Fibroblast of lung (primary cell): ENCODE measurements around the gene APOE. TPM values are rescaled to one million over a fixed set of nuclear protein-coding genes. Genes with fewer than 3 reads are reported as not detected.
A peak's percentile ranks its signal among the peaks of the same experiment; 100 is the strongest.

ENCODE experiments used
- DNase-seq, 2 donors: peaks; one replicate each; pipeline versions ENCODE4 v3.0.0 to v3.0.0-alpha.2; 2010; ENCODE audit warnings: low read depth in 2 of 2
- H2AFZ ChIP-seq: 2 replicates; pipeline ENCODE4 v1.5.1; 2012; ENCODE audit warnings: low read length, control low read depth, inconsistent platforms
- H3K27ac ChIP-seq: 2 replicates; pipeline ENCODE4 v1.5.1; 2011; ENCODE audit warnings: low read length, control low read depth; ENCODE audit not compliant: insufficient read depth
- H3K27me3 ChIP-seq: 2 replicates; pipeline ENCODE4 v1.5.1; 2011; ENCODE audit warnings: mild to moderate bottlenecking, low read length; ENCODE audit not compliant: control insufficient read depth, insufficient read depth
- H3K36me3 ChIP-seq: 2 replicates; pipeline ENCODE4 v1.5.1; 2011; ENCODE audit warnings: low read length; ENCODE audit not compliant: control insufficient read depth, insufficient read depth
- H3K4me1 ChIP-seq: 2 replicates; pipeline ENCODE4 v1.5.1; 2011; ENCODE audit warnings: low read length; ENCODE audit not compliant: control insufficient read depth, insufficient read depth; ENCODE audit errors: extremely low read depth
- H3K4me2 ChIP-seq: 2 replicates; pipeline ENCODE4 v1.5.1; 2011; ENCODE audit warnings: low read length, control low read depth; ENCODE audit not compliant: insufficient read depth; ENCODE audit errors: extremely low read depth
- H3K4me3 ChIP-seq, 4 experiments: fragments of 200-600 bp in 1 of 4; sonication (generic) in 1 of 4; replicated peaks in 1 of 4; 2 replicates each; pipeline ENCODE4 v1.5.1; 2011 to 2016; ENCODE audit warnings: low read length in 4 of 4, low read depth in 3 of 4, mild to moderate bottlenecking in 3 of 4, control low read depth in 2 of 4, inconsistent platforms in 1 of 4, mixed read lengths in 1 of 4; ENCODE audit not compliant: insufficient read depth in 1 of 4; ENCODE audit errors: control extremely low read depth in 1 of 4
- H3K79me2 ChIP-seq: 2 replicates; pipeline ENCODE4 v1.5.1; 2012; ENCODE audit warnings: mild to moderate bottlenecking, low read length, inconsistent platforms; ENCODE audit not compliant: control insufficient read depth, insufficient read depth
- H3K9ac ChIP-seq: 2 replicates; pipeline ENCODE4 v1.5.1; 2011; ENCODE audit warnings: mild to moderate bottlenecking, low read length, control low read depth; ENCODE audit not compliant: insufficient read depth
- H3K9me3 ChIP-seq: 2 replicates; pipeline ENCODE4 v1.5.1; 2012; ENCODE audit warnings: low read depth, low read length; ENCODE audit not compliant: control insufficient read depth, insufficient read depth
- H4K20me1 ChIP-seq: 2 replicates; pipeline ENCODE4 v1.5.1; 2011; ENCODE audit warnings: low read length; ENCODE audit not compliant: control insufficient read depth, insufficient read depth; ENCODE audit errors: extremely low read depth
- EZH2 ChIP-seq: IDR thresholded peaks from 2 replicates; pipeline ENCODE4 v1.5.1; 2012; ENCODE audit warnings: low read length, control low read depth, mild to moderate bottlenecking; ENCODE audit errors: missing control alignments
- polyA plus RNA-seq, 2 donors: library from polyadenylated mRNA; depleted of rRNA in 1 of 2; stranded (reverse) in 1 of 2; unstranded in 1 of 2; fragments of >200 nt; gene quantifications; 2 replicates each; pipeline ENCODE4 v1.2.1, GENCODE V29; 2011 to 2012; ENCODE audit warnings: missing spikeins in 1 of 2
- total RNA-seq: library from RNA; depleted of rRNA; stranded (reverse); fragments of >200 nt; gene quantifications from 2 replicates; pipeline ENCODE4 v1.2.1, GENCODE V29; 2014
- TF ChIP-seq, protein P1 (sequence below), 2 donors: IDR thresholded peaks in 1 of 2; conservative IDR thresholded peaks in 1 of 2; 1 replicate in 1 of 2; 2 replicates in 1 of 2; pipeline ENCODE4 v1.5.1; 2011 to 2012; ENCODE audit warnings: low read length in 2 of 2, control low read depth in 1 of 2, inconsistent platforms in 1 of 2, low read depth in 1 of 2, mild to moderate bottlenecking in 1 of 2

APOE gene
- total and polyA plus RNA-seq, 2 donors (not counting 1 experiment from before 2014, with no cell fraction given) = 13.4 to 35.0 TPM

DNA sequence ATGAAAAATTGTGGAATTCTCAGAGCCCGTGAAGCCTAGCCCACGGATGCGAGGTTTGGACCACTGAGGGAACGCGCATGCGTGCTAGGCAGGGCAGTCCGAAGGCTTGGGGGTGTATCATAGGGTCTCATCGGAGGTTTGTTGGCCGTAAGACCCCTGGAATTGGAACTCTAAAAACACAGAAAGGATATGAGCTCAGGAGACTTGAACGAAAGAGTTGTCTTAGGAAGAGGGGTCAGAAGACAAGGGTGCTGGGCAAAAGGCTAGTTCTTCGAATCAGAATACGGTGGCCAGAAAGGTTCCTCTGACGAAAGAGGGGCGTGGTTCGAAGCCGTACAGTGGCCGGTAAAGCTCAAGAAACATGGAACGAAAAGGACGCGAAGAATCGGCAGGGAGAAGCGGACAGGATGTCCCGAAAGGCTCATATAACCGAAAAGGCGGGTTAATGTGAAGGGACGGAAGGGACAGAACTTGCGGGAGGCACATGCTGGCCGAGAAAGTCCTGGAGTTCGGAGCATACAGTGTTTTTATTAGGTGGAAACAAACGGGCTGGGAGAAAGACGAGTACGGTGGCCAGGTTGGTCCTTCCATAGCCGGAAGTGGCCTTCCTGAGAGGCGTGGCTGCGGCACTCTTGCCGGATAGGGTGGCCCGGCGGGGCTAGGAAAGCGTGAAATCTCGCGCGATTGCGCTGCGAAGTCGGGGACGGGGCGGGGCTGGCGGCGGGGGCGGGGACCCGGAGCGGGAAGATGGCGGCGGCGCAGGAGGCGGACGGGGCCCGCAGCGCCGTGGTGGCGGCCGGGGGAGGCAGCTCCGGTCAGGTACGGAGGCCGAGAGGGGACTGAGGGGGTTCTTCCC lies 49.3 kb downstream of the APOE start, which contains the start of gene CLPTM1:
Gene CLPTM1, plus strand, starts transcription at position 732 of the 856 bp plus-strand sequence. Its CDS starts 16 bp downstream, at position 748.
- peaks cover 7% of the 10 kb centered on the region for H3K4me1 ChIP-seq
- peak within 1 kb of the TSS; percentile 83 to 98 (median 96) for H3K4me3 ChIP-seq
- no peaks in the 10 kb centered on the region for H3K9me3 ChIP-seq
- peak within 1 kb of the TSS; percentile 92 for H3K9ac ChIP-seq
- peak within 1 kb of the TSS; percentile 98 for H3K4me2 ChIP-seq
- H3K27ac ChIP-seq = peak within 1 kb of the TSS; percentile 94
- no peaks in the 10 kb centered on the region for H4K20me1 ChIP-seq
- H3K79me2 ChIP-seq = peaks cover 47% of the 10 kb centered on the region
- no peak for TF ChIP-seq EZH2
- TF ChIP-seq, protein P1, sequence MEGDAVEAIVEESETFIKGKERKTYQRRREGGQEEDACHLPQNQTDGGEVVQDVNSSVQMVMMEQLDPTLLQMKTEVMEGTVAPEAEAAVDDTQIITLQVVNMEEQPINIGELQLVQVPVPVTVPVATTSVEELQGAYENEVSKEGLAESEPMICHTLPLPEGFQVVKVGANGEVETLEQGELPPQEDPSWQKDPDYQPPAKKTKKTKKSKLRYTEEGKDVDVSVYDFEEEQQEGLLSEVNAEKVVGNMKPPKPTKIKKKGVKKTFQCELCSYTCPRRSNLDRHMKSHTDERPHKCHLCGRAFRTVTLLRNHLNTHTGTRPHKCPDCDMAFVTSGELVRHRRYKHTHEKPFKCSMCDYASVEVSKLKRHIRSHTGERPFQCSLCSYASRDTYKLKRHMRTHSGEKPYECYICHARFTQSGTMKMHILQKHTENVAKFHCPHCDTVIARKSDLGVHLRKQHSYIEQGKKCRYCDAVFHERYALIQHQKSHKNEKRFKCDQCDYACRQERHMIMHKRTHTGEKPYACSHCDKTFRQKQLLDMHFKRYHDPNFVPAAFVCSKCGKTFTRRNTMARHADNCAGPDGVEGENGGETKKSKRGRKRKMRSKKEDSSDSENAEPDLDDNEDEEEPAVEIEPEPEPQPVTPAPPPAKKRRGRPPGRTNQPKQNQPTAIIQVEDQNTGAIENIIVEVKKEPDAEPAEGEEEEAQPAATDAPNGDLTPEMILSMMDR (conservative IDR thresholded peaks at IDR 0.05 in 1 of 2, IDR thresholded peaks at IDR 0.05 in 1 of 2; ENCODE audit: low read depth in 1 of 2, low read length in 2 of 2) = no peak
- H3K27me3 ChIP-seq = no peaks in the 10 kb centered on the region
- no peaks in the 10 kb centered on the region for H3K36me3 ChIP-seq
- H2AFZ ChIP-seq = peak within 1 kb of the TSS; percentile 100
- DNase-seq = peak; percentile 96 to 98

DNA sequence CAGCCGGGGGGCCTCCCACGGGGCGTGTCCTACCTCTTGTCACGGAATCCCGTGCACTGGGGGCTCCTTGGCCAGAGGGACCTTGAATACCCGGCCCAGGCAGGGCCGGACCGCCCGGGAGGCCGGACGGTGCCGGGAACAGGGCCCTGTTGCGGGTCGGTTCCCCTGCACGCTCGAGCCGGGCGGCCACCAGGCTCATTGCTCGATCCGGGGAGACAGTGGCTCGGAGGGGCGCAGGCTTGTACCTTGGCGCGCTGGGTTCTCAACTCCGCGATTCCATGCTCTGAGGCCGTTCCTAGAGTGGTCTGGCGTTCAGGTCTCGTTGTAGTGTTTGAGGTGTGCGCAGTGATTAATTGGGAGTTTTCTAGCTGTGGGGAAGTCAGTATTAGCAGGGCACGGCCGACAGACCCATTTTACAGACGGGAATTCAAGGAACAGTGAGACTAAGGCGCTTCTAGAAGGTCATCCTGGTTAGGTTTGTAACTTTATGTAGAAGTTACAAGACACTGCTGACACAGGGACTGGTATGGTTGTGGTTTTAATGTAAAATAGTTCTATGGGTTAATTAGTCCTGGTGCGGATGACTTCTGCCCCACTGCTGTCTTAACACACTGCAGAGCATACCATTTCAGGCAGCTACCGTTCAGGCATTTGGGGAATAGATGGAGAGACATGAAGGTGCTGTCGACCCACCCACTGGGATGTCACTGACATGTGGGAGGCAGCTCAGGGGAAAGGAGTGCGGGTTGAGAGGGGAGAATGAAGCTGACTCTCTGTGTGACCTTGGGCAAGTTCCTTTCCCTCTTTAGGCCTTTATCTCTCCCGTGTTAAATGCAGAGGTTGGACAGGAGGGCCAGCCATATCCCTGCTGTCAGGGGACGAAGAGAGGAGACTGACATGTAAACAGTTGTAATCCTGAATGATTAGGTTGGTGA lies 50.2 kb downstream of the APOE start:
- Histone ChIP-seq H3K4me3 (peak overlapping the region; percentile 83 to 98 (median 92)), H3K27me3 (no peaks in the 10 kb centered on the region), H3K9me3 (no peaks in the 10 kb centered on the region), H3K4me2 (peak overlapping the region; percentile 98), H3K9ac (peak overlapping the region; percentile 92), H3K27ac (peak overlapping the region; percentile 94), H3K79me2 (peaks cover 56% of the 10 kb centered on the region), H3K36me3 (peaks cover 2% of the 10 kb centered on the region), H4K20me1 (no peaks in the 10 kb centered on the region), H2AFZ (peak overlapping the region; percentile 31), H3K4me1 (peaks cover 7% of the 10 kb centered on the region)
- TF ChIP-seq, protein P1 (conservative IDR thresholded peaks at IDR 0.05 in 1 of 2, IDR thresholded peaks at IDR 0.05 in 1 of 2; ENCODE audit: low read depth in 1 of 2, low read length in 2 of 2) = no peak
- TF ChIP-seq EZH2 = no peak
- peak in 1 of 2 donors; percentile 2 for DNase-seq

DNA sequence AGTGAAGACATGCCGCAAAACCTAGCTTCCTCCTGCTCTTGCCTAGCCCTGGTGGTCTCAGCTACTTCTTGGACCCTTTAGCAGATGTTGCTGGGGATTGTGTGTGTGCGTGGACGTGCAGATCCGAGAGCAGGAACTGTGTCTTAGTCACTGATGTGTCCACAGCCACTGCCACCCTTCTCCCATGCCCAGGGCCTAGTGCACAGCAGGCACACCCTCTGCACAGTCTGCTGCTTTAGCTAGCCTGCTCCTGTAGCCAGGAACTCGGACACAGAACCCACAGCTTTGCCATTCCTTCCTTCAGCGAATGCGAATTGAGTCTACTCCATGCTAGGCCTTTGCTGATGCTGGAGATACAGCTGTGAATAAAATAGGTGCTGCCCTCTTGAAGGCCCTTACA lies 51.9 kb downstream of the APOE start:
- Histone ChIP-seq H3K9ac (no peak overlapping the region), H2AFZ (no peak overlapping the region), H4K20me1 (no peaks in the 10 kb centered on the region), H3K4me2 (no peak overlapping the region), H3K27me3 (no peaks in the 10 kb centered on the region), H3K27ac (no peak overlapping the region), H3K79me2 (peaks cover 69% of the 10 kb centered on the region), H3K9me3 (no peaks in the 10 kb centered on the region), H3K36me3 (peaks cover 6% of the 10 kb centered on the region), H3K4me3 (no peak overlapping the region), H3K4me1 (peaks cover 7% of the 10 kb centered on the region)
- TF ChIP-seq EZH2 = no peak
- TF ChIP-seq, protein P1 (conservative IDR thresholded peaks at IDR 0.05 in 1 of 2, IDR thresholded peaks at IDR 0.05 in 1 of 2; ENCODE audit: low read depth in 1 of 2, low read length in 2 of 2) = no peak
- no peak for DNase-seq
